Keratinocyte (primary cell): Measurements from ENCODE around the gene DNMT3A. TPM values are rescaled to one million over a fixed set of nuclear protein-coding genes. Genes with fewer than 3 reads are reported as not detected.
A peak's percentile ranks its signal among the peaks of the same experiment; 100 is the strongest.

ENCODE experiments used
- DNase-seq: peaks from one replicate; pipeline ENCODE4 v3.0.0-alpha.2; 2011; ENCODE audit warnings: low read depth, missing footprints, low spot score
- FAIRE-seq: peaks from 2 replicates; lab custom pipeline; 2011; peaks lifted over from hg19 to GRCh38; lab: Jason Lieb, UNC
- H2AFZ ChIP-seq: 2 replicates; pipeline ENCODE4 v1.6.0; 2012; ENCODE audit warnings: low read length, control low read depth, inconsistent platforms; ENCODE audit not compliant: control insufficient read depth
- H3K27ac ChIP-seq: 2 replicates; pipeline ENCODE4 v1.5.1; 2011; ENCODE audit warnings: low read length; ENCODE audit not compliant: control insufficient read depth, insufficient read depth
- H3K27me3 ChIP-seq: 3 replicates; pipeline ENCODE4 v1.6.0; 2011; ENCODE audit warnings: low read length; ENCODE audit not compliant: control insufficient read depth, insufficient read depth; ENCODE audit errors: extremely low read depth
- H3K36me3 ChIP-seq, 2 experiments: 2 replicates in 1 of 2; 3 replicates in 1 of 2; pipeline ENCODE4 v1.5.1; 2011; ENCODE audit warnings: low read length in 2 of 2, mild to moderate bottlenecking in 1 of 2; ENCODE audit not compliant: control insufficient read depth in 2 of 2, insufficient read depth in 2 of 2; ENCODE audit errors: extremely low read depth in 1 of 2
- H3K4me1 ChIP-seq: 3 replicates; pipeline ENCODE4 v1.5.1; 2011; ENCODE audit warnings: low read length; ENCODE audit not compliant: control insufficient read depth, insufficient read depth; ENCODE audit errors: extremely low read depth
- H3K4me2 ChIP-seq: 3 replicates; pipeline ENCODE4 v1.6.0; 2011; ENCODE audit warnings: low read depth, low read length; ENCODE audit not compliant: control insufficient read depth, insufficient read depth; ENCODE audit errors: extremely low read depth
- H3K4me3 ChIP-seq, 3 experiments: fragments of 200-600 bp in 1 of 3; sonication (generic) in 1 of 3; 2 replicates in 2 of 3; 3 replicates in 1 of 3; pipeline ENCODE4 v1.5.1; 2011 to 2016; ENCODE audit warnings: low read length in 3 of 3, mild to moderate bottlenecking in 3 of 3, control low read depth in 2 of 3, inconsistent platforms in 1 of 3, low read depth in 1 of 3, mixed read lengths in 1 of 3, mixed run types in 1 of 3, moderate library complexity in 1 of 3; ENCODE audit not compliant: control insufficient read depth in 2 of 3, insufficient read depth in 2 of 3; ENCODE audit errors: extremely low read depth in 1 of 3
- H3K79me2 ChIP-seq: 2 replicates; pipeline ENCODE4 v1.6.0; 2012; ENCODE audit warnings: low read length; ENCODE audit not compliant: control insufficient read depth, insufficient read depth
- H3K9ac ChIP-seq: 3 replicates; pipeline ENCODE4 v1.6.0; 2011; ENCODE audit warnings: low read length; ENCODE audit not compliant: control insufficient read depth, insufficient read depth; ENCODE audit errors: extremely low read depth
- H3K9me1 ChIP-seq: 3 replicates; pipeline ENCODE4 v1.6.0; 2011; ENCODE audit warnings: low read length; ENCODE audit not compliant: control insufficient read depth, insufficient read depth; ENCODE audit errors: extremely low read depth
- H3K9me3 ChIP-seq: 2 replicates; pipeline ENCODE4 v1.5.1; 2012; ENCODE audit warnings: low read depth, low read length; ENCODE audit not compliant: control insufficient read depth
- H4K20me1 ChIP-seq: 3 replicates; pipeline ENCODE4 v1.6.0; 2011; ENCODE audit warnings: low read length; ENCODE audit not compliant: control insufficient read depth, insufficient read depth; ENCODE audit errors: extremely low read depth
- CTCF ChIP-seq, 3 experiments: IDR thresholded peaks in 1 of 3; conservative IDR thresholded peaks in 1 of 3; optimal IDR thresholded peaks in 1 of 3; 2 replicates in 2 of 3; 3 replicates in 1 of 3; pipeline versions ENCODE3 to v1.5.1; 2011; ENCODE audit warnings: low read length in 3 of 3, mild to moderate bottlenecking in 3 of 3, moderate library complexity in 2 of 3, control low read depth in 1 of 3, inconsistent platforms in 1 of 3; ENCODE audit not compliant: insufficient read depth in 2 of 3; ENCODE audit errors: extremely low read depth in 1 of 3
- EZH2 ChIP-seq: IDR thresholded peaks from one replicate; pipeline ENCODE4 v1.6.1; 2012; ENCODE audit warnings: inconsistent platforms, mild to moderate bottlenecking, low read length, moderate library complexity
- dilution Hi-C: fragments of 300-500 bp; cut with MboI; formaldehyde crosslinking; loops from one replicate; pipeline ENCODE4 v1.7.0; 2020; ENCODE audit warnings: low sequenced_read_pairs; ENCODE audit not compliant: extremely low pct_ligation_motif_present
- polyA plus RNA-seq, 5 experiments: library from polyadenylated mRNA; depleted of rRNA in 3 of 5; stranded (reverse) in 3 of 5; stranded (forward) in 1 of 5; unstranded in 1 of 5; fragments of >200 nt; gene quantifications; 1 replicate in 1 of 5; 2 replicates in 3 of 5; 3 replicates in 1 of 5; pipeline versions ENCODE4 v1.2.1 to v1.2.3, GENCODE V29; 2011 to 2012; ENCODE audit warnings: missing spikeins in 2 of 5, low read depth in 1 of 5, low replicate concordance in 1 of 5

The DNMT3A gene
- polyA plus RNA-seq, 1 donor (not counting 4 experiments of a cell fraction or from before 2014, with no cell fraction given): 1.5 TPM

GRCh38 chr2:25373269-25373981 is 31.7 kb upstream of the DNMT3A start:
- dilution Hi-C loops: no loop called here
- Histone ChIP-seq H3K4me2 (peak overlapping the region; percentile 17), H2AFZ (peak overlapping the region; percentile 51), H3K9ac (no peak overlapping the region), H3K27ac (no peak overlapping the region), H3K79me2 (no peaks in the 10 kb centered on the region), H3K9me1 (no peaks in the 10 kb centered on the region), H3K4me1 (peaks cover 31% of the 10 kb centered on the region), H3K36me3 (no peaks in the 10 kb centered on the region), H4K20me1 (no peaks in the 10 kb centered on the region), H3K27me3 (no peaks in the 10 kb centered on the region), H3K4me3 (no peak overlapping the region), H3K9me3 (no peaks in the 10 kb centered on the region)
- DNase-seq: no peak
- TF ChIP-seq CTCF (optimal IDR thresholded peaks at IDR 0.05 in 1 of 3, IDR thresholded peaks at IDR 0.05 in 1 of 3, conservative IDR thresholded peaks at IDR 0.05 in 1 of 3; ENCODE audit: extremely low read depth in 1 of 3, insufficient read depth in 2 of 3, low read length in 3 of 3): no peak
- no peak for TF ChIP-seq EZH2
- FAIRE-seq: peak; percentile 36

- Histone ChIP-seq H3K9me1 (no peaks in the 10 kb centered on the region), H3K9me3 (no peaks in the 10 kb centered on the region), H3K79me2 (no peaks in the 10 kb centered on the region), H3K27me3 (no peaks in the 10 kb centered on the region), H3K4me3 (no peak overlapping the region), H2AFZ (peak overlapping the region; percentile 51), H3K9ac (no peak overlapping the region), H4K20me1 (no peaks in the 10 kb centered on the region), H3K36me3 (no peaks in the 10 kb centered on the region), H3K27ac (no peak overlapping the region), H3K4me2 (no peak overlapping the region), H3K4me1 (peaks cover 23% of the 10 kb centered on the region)
- dilution Hi-C loops: no loop called here
- TF ChIP-seq CTCF (optimal IDR thresholded peaks at IDR 0.05 in 1 of 3, IDR thresholded peaks at IDR 0.05 in 1 of 3, conservative IDR thresholded peaks at IDR 0.05 in 1 of 3; ENCODE audit: extremely low read depth in 1 of 3, insufficient read depth in 2 of 3, low read length in 3 of 3): no peak
- TF ChIP-seq EZH2: no peak
- DNase-seq (no peak), FAIRE-seq (no peak)
These were observed 30.9 kb upstream of the DNMT3A start for GRCh38 chr2:25372405-25373268.
